Dermis blood vessel endothelial cell (primary cell): ENCODE results near the gene AMER2. TPM values are rescaled to one million over a fixed set of nuclear protein-coding genes. Genes with fewer than 3 reads are reported as not detected.

Experiments used
- DNase-seq: peaks from one replicate; pipeline ENCODE4 v3.0.0; 2010
- total RNA-seq: library from RNA; depleted of rRNA; stranded (reverse); fragments of >200 nt; gene quantifications from 2 replicates; pipeline ENCODE4 v1.2.3, GENCODE V29; 2014

The AMER2 gene, protein sequence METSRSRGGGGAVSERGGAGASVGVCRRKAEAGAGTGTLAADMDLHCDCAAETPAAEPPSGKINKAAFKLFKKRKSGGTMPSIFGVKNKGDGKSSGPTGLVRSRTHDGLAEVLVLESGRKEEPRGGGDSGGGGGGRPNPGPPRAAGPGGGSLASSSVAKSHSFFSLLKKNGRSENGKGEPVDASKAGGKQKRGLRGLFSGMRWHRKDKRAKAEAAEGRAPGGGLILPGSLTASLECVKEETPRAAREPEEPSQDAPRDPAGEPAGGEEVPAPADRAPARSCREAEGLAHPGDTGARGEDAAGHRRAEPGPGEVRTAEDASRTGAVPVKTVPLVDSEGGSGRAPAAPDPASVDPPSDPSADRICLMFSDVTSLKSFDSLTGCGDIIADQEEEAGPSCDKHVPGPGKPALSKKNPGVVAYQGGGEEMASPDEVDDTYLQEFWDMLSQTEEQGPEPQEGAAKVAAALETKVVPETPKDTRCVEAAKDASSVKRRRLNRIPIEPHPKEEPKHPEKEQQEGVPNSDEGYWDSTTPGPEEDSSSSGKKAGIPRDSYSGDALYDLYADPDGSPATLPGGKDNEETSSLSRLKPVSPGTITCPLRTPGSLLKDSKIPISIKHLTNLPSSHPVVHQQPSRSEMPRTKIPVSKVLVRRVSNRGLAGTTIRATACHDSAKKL
- not detected in 2 replicates for total RNA-seq

DNA sequence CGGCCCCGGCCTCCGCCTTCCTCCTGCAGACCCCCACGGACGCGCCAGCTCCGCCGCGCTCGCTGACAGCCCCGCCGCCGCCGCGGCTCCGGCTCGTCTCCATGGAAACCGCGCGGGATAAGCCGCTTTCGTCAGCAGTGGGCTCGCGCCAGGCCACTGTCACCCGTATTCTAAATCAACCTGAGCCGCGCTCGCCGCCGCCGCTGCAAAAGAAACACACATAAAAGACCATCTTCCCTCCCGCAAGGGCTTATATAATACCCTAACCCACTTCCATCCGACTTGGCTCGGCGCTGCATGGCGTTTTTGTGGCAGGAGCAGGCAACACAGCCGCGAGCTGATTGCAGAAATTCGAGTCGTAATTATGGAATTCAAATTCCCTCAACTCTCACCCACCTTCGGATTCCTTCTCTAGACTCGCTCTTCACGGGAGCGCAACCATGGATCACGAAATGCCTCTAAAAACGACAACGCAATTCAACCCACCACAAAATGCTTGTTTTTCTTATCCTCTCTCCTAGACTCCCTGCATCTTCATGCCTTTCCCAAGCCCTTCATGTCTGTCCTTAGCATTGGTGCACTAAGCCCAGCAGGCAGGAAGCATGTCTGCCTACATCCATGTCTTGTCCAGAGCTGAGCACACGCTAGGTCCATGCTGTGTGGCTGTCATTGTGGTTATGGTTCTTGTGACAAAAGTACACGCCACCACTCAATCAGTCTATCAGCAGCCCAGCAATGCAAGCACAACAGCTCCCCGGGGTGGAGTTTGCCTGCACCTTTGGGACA, at the start of gene AMER2:
AMER2 (minus strand) TSS at position 772 of the 786 bp plus-strand sequence; CDS start at position 103, 669 bp downstream.
- peak; percentile 13 for DNase-seq

- no peak for DNase-seq
Measured at GRCh38 chr13:25218019-25218418, 45.9 kb upstream of the AMER2 start.

GRCh38 chr13:25217023-25217885, 45.2 kb upstream of the AMER2 start:
- DNase-seq, result no peak

DNA sequence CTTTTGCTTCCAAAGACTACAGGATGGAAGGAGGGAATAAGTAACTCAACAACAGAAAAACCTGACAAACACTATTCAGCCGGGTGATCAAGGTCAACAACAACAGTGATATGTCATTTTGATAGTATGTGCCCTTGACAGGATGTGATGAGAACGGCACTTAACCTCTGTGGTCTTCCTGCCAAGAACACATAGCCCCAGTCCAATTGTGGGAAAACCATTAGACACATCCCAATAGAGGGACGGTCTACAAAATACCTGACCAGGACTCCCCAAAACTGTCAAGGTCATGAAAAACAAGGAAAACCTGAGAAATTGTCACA, 43.1 kb upstream of the AMER2 start:
- no peak for DNase-seq

DNA sequence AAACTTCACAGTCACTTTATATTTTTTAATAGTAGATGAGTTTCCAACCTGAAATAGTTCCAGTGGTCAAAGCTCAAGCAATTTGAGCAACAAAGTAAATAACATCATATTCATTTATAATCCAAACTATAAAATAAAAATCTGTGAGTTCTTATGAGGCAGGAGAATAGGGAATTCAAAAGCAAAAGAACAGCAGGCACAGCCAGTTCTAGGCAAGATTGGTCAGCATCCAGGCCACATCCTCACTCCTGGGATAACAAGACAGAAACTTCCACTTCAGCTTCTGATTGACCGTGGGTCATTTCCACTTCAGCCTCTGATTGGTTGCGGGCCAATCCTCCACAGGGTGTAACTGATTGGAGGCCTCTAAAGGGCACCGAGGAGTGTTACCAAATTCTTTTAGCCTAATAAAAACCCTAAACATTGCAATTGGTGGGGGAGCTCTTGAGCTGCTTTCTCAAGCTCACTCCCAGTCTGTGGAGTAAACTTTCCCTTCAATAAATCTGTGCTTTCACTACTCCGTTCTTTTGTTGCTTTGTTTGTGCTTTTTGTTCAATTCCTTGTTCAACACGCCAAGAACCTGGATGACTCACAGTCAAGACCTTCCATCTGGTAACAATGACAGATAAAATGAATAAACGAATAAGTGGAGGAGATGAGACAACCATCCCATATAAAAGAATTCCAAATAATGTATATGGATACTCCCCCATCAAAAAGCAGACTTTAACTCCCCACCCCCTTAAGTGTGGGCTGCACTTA, 42.6 kb upstream of the AMER2 start:
- no peak for DNase-seq

DNA sequence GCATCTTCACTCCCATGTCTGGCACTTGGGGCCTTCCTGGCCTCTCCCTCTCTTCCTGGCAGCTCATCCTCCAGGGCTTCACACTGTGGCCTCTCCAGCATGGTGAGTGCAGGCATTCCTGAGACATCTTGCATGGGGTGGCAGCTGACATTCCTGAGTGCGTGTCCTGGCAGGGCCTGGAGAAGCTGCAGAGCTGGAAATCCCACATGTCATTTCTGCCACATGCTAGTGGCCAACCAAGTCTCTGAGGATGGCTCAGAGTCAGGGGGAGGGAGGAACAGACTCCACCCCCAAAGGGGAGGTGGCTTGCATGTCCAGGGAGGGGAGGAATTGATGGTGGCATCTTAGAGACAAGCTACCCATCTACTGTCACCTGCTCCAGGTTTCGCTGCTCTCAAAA, 41.6 kb upstream of the AMER2 start:
- no peak for DNase-seq

DNA sequence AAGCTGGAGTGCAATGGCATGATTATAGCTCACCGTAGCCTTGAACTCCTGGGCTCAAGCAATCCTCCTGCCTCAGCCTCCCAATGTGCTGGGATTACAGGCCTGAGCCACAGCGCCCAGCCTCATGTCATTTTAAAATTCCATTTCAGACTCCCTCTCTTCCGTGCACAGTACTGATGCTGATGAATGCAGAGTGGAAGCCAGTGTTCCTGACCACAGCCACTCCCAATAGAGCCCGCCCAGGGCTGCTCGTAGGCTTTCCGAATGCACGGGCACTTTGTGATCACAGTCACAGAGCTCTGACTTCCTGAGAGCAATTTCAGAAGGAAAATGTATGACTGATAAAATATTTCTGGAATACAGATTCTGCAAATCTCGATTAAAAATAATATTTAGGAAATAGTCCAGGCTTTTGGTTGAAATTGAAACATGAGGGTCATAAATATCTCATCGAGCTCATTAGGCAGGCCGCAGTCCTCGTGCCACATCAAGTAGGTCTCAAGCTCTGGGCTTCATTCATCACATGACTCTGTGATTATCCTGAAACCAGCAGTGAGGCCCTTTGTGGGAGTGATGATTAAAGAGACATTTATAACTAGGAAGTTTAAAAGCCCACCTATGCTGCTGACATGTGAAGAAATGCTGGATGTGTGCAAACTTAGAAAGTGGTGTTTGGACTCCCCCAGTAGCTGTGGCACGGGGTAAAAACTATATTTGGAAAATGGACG, 38.9 kb upstream of the AMER2 start:
- no peak for DNase-seq

GRCh38 chr13:25207291-25207810, 35.3 kb upstream of the AMER2 start:
- DNase-seq, result no peak

DNA sequence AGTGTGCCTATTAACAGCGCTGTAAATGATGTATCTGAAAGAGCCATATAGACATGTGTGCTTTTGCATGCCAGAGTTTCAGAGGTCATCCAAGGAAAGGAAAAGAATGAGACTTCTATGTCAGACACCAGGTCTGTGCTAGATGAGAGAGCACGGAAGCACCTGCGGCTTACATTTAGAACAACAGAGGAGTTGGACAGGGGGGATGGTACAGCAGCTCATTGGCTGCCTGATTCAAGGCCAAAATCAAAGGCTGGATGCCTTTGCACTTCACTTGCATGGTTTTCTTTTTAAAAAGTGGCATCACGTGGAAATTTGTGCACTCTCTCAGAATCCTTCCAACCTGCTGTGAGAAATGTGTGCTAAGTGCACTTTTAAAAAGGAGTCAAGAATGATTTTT, 32.8 kb upstream of the AMER2 start:
- no peak for DNase-seq

- DNase-seq, result no peak
Measured at GRCh38 chr13:25203127-25203740, 31.1 kb upstream of the AMER2 start.

DNA sequence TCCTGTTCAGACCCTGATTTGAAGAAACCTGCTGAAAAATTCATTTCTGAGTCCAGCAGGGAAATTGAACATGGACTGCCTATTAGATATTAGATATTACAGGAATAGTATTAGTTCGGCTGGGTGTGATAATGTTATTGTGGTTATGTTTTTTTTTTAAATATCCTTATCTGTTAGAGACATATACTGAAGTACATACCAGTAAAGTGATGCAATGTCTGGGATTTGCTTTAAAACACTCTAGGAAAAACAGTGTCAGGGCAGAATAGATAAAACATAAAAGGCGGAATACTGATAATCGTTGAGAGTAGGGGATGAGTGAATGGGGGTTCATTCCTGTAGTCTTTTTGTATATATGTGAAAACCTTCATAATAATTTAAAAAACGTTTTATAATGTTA, 28.7 kb upstream of the AMER2 start:
- DNase-seq, result no peak

DNA sequence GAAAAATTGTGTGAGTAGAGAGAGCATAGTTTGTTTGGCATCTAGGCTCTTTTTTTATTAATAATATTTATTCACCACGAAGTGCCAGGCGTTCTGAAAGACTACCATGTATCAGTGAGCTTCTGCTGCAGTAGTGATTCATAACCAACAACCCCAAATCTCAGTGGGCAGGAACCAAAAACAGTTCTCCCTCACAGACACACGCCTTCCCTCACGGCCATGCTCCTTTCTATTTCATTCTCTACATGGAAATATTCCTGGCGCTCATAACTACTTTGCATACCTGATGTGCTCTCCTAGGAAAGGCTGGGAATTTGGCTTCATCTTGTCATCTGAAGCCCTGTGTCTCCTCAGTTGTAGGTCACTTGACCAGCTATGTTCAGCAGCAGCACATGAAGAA, 26.6 kb upstream of the AMER2 start:
- DNase-seq, result no peak

DNA sequence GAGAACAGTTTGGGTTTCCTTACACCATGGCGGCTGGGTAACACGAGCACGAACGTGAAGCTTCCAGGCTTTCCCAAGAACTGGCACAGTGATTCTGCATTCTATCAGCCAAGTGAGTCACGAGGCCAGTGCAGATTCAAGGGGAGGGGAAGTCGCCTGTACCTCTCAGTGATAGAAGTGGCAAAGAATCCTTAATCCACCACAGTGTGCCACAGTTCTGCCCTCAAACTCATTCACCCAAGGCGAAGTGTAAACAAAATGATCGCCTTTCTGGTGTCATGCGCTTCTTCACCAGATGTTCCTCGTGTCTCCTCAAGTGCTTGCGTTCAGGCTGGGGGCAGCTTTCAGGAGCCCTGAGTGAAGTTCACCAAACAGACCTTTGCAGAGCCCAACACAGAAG, 24.9 kb upstream of the AMER2 start:
- DNase-seq, result no peak

DNA sequence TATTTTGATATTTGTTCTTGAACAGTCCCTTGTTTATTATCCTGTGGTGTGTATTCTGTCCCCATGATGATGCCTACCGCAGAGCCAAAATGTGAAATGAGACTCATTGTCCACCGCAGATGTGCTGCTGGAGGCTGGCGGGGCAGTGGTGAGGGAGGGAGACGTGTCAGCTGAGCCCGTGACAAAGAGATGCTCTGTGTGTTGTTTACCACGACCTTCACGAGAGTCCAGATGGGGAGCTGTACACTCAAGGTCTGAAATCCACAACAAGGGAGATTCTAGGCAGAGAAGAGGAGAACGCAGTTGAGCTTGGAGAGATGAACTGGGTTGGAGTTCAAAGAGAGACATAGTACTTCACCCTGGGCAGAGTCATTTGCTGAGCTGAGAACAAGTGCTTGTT, 20.8 kb upstream of the AMER2 start:
- DNase-seq, result no peak

DNA sequence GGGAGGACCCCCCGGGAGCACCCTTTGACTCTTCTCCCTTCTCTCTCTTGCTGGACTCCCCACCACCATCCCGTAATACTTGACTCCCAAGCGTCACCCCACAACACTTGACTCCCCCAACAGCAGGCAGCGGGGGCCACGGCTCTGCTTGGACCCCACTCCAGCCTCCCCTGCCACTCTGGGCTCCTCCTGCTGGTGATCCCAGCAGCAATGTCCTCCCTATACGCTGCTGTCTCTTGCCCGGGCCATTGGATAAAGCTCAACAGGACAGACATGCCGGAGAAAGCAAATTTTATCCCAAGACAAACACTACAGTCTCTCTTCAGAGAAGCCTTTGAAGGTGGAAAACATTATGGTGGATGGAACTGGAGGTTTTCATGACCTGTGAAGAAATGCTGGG, 20.4 kb upstream of the AMER2 start:
- DNase-seq, result no peak

- DNase-seq, result no peak
Measured at GRCh38 chr13:25192052-25192451, 20.0 kb upstream of the AMER2 start.

GRCh38 chr13:25190771-25191170, 18.7 kb upstream of the AMER2 start:
- DNase-seq, result no peak

DNA sequence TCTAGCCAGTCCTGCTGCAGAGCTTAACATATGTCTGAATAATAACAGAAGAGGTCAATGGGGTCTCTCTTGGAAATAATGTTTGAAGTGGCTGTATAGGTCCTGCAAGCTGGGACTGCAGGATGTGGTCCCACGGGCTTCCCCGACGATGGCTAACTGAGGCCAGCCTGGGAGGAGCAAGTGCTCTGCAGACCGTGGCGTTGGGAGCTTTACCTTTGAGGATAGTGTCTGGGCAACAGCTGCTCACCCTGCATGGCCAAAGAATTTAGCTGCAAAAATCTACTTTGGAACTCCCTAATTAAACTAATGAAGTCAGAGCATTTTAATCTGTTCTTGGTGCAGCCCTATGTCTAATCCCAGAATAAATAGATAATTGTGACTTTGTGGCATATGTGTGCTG, 18.2 kb upstream of the AMER2 start:
- no peak for DNase-seq

DNA sequence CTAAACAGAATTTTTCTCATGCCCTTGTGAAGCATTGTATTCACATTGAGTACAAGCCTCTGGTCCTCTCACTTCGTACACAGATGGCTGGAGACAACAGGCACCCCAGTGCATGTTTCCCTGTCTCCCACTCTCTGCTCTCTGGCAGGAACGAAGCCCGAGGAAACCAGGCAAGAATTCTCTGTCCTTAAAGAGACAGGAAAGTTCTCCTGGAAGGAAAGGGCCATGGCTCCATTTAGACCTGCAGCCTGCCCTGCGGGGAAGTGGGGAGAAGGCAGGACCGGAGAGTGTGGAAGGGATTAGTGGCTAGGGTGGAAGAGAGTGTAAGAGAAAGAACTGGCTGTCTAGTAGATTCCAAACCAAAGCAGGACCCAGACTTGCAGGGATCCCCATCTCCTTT, 15.5 kb upstream of the AMER2 start:
- DNase-seq, result no peak

DNA sequence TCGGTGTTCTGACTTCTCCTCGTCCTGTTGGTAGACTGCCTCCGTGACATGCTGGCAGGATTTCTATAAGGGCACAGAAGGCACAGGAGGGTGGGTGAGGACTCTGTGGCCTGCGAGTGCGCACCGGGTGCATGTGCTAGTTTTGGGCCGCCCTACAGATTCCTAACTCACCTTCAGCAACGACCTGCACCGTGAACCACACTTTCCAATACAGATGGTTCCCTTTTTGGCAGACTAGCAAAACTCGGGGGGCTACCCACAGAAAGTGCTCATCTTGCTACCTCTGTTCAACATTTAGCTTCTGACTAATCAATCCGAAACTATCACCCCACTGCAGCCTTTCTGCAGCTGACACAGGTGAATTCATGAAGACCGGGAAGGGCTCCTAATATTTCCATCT, 14.1 kb upstream of the AMER2 start:
- DNase-seq, result no peak

- DNase-seq, result no peak
Measured at GRCh38 chr13:25181597-25181996, 9.5 kb upstream of the AMER2 start.
